Measurements from ENCODE around the gene NAT14.

NAT14 gene

DNA sequence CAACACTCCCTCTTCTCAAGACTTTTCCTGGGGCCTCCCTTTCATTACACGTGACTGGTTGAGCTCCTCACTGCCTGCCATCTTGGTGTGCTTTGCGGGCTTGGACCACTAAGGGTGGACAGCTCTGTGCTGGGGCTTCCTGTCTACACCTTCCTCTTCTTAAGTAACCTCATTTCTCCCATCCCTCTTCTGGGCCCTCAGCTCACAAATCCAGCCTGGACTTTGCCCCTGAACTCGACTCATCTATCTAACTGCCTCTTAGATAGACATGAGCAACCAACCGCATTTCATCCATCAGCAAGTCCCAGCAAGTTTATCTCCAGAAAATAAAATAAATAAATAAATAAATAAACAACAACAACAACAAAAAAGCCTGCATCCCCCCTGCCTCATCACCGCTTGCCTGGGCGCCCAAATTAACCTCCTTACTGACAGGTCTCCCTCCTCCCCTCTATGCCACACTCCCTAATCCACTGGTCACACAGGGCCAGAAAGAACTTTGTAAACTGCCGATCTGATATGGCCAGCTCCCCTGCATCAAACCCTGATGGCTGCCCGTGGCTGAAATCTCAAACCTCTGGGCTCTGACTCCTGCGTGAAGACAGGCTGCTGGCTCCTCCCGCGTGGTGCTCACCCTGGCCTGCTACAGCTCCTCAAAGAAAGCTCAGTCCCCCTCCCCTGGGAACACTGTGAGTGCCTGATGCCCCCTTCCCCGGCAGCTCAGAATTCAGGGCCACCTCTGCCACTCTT is 31.3 kb upstream of the NAT14 start:
- DNase-seq, result no peak

DNA sequence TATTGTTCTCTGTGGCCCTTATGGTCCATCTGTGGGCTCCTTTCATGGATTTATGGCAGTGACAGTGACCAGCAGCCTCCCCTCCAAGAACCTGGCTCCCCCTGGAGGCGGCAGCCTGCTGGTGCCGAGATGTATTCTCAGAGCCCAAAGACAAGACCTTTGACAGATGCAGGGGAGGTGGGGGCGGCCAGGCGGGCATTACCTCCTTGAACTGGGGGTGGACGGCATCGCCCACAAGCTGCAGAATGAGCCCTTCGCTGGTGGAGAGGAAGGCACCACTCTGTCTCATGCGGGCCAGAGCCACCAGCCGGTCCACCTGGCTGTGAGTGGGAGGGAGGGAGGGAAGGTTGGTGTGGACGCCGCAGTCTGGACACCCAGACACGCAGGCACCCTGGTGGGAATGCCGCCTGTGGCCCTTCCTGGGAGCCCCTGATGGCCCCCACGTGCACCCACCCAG is 30.2 kb upstream of the NAT14 start:
- peak; percentile 38 for DNase-seq

DNA sequence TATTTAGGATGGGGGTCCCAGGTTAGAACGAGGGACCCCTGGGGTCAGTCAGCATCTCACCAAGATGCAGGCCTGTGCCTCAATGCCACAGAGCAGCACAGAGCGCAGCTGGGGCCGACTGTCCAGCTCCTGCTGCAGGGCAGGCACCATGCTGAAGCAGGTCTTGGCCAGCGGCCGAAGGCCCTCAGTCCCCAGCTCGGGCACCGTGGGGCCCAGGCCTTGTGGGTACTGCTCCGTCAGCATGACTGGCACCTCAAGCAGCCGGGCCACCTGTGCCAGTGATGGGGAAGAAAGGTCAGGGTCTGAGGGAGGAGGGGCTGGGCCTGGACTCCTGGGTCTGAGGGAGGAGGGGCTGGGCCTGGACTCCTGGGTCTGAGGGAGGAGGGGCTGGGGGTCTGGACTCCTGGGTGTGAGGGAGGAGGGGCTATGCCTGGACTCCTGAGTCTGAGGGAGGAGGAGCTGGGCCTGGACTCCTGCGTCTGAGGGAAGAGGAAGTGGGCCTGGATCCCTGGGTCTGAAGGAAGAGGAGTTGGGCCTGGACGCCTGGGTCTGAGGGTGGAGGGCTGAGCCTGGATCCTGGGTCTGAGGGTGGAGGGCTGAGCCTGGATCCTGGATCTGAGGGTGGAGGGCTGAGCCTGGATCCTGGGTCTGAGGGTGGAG is 29.3 kb upstream of the NAT14 start:
- DNase-seq, result no peak

DNA sequence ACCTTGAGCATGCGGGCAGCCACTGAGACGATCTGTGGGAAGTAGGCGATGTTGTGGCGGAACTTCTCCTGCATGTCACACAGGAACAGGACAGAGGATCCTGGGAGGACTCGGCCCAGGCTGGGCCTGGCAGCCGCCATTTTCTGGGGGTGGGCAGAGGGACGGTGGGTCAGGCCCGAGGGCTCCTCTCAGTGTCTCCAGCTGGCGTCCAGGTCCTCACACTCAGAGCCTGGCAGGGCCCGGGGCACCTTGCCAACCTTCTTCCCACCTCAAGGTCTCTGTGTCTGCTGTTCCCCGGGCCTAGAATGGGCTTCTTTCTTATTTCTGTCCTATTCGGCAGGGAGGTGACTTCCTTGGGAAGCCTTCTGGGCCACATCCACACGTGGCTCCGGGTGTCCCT is 28.6 kb upstream of the NAT14 start:
- DNase-seq, result no peak

DNA sequence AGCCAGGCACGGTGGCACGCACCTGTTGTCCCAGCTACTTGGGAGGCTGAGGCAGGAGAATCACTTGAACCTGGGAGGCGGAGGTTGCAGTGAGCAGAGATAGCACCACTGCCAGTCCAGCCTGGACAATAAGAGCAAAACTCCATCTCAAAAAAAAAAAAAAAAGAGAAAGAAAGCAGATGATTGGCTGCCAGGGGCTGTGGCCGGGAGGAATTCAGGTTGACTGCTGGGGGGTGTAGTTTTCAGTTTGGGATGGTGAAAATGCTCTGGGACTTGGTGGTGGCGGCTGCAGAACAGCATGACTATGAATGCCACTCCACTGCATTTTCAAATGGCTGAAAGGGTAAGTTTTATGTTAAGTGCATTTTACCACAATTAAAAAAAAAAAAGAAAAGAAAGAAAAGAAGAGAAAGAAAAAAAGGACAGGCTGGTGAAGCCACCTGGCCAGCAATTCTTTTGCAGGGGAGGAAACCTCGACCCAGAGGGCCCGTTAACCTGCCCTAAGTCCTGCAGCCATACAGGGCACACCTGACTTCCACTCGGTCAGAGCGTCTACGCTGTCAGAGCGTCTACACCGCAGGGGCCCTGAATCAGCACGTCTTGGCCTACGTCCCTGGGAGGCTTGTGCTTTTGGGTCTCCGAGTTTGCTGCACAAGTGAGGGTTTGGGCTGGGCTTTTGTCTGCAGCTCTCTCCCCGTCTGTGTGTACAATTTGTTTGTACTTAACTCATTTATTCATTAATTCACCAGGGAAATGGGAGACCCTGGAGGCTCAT is 27.1 kb upstream of the NAT14 start:
- no peak for DNase-seq

DNA sequence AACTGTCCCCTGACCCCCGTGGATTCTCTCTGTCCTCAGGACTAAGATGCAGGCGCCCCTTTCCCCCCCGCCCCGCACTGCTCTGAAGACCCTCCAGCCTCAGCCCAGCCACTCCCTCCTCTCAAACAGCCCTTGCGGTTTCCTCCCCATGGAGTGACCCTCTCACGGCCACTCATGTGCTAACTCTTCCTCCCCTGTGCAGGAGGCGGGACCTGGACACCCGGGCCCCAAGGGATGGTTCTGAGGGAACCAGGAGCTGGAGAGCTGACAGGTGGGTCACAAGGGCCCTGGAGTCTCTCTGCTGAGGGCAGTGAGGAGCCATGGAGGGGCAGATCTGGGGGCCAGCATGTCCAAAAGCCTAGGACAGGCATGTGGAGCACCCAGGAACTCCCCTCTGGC is 25.4 kb upstream of the NAT14 start:
- DNase-seq, result no peak

DNA sequence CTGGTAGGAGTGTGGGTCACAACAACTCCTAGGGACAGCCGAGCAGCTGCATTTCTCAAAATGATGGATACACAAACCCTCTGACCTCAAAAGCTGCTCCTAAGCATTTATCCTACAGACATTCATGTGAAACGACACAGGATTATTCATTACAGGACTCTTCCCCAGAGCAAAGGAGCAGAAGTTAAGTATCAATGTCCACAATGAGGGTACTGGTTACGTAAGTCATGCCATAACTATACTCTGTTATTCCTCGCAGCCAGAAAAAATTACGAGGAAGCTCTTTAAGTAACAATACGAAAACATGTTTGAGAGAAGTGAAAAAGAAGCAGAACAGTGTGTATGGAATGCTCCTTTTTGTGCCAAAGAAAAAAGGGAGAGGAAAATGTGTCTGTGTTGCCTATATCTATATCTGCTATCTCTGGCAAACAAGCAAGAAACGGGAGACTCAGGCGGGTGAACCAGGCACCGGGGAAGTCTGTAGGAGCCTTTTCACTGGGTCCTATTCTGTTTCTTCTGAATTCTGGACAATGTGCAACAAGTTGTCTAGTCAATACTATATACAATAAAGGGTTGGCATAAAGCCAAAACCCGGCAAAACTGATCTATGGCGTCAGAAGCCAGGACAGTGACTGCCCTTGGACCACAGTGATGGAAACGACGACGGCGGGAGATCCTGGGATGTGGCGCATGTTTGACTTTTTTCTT is 24.9 kb upstream of the NAT14 start:
- DNase-seq, result no peak

DNA sequence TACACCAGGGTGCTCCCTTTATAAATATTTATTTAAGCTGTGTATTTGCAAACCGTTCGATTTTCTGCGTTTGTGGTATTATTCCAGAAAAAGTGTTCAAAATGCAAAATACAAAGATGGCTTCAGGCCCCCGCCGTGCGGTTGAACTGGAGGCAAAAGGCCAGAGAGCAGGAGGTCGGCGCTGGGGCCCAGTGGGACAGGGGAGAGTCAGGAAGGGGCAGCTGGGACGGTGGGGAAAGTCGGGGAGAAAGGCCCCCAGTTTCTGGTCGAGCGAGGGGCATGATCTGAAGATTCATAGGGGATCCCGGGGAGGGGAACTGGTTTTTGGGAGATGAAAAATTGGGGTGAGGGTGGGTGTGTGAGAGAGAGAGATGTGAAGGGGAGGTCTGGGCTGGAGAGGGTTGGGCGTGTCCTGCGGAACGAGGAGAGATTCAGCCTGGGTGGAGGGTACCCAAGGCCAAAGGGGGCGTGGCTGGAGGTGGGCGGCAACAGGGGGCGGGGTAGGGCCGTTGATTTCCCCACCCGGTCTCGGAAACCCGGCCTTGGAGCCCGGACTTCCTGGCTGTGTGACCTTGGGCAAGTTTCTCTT is 24.2 kb upstream of the NAT14 start:
- DNase-seq, result no peak

DNA sequence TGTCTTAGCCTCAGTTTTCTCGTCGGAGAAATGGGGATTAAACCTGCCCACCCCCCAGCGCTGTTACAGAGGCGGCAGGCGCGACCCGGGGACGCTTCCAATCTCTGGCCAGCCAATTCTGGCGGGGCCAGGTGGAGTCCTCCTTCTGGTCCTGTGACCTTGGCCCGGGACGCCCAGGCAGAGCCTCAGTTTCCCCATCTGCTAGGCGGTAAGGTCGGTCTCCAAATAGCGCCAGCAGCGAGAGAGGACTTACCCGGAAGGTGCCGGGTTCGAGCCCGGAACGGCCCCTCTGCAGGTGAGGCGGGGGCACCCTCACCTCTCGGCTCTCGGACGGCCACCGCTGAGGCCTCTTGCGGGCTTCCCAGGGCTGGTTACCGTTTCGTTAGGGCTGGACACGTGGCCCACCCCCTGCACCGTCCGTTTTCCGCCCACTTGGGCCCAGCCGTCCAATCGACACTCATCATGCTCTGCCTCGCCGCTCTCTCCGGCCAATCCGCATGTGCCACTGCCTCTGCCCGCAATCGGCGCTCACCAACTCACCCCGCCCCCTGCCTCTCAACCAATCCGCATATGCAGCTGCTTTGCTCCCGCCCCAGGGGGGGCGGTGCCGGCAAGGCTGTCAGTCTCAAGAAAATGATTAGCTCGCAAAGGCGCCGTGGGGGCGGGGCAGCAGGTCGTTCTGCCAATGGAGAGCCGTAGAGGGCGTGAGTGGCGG is 23.6 kb upstream of the NAT14 start, which contains the start of gene ISOC2:
Gene ISOC2, minus strand, starts transcription at position 384 of the 715 bp plus-strand sequence. CDS start 5,156 bp downstream, outside the sequence.
- peak; percentile 100 for DNase-seq

DNA sequence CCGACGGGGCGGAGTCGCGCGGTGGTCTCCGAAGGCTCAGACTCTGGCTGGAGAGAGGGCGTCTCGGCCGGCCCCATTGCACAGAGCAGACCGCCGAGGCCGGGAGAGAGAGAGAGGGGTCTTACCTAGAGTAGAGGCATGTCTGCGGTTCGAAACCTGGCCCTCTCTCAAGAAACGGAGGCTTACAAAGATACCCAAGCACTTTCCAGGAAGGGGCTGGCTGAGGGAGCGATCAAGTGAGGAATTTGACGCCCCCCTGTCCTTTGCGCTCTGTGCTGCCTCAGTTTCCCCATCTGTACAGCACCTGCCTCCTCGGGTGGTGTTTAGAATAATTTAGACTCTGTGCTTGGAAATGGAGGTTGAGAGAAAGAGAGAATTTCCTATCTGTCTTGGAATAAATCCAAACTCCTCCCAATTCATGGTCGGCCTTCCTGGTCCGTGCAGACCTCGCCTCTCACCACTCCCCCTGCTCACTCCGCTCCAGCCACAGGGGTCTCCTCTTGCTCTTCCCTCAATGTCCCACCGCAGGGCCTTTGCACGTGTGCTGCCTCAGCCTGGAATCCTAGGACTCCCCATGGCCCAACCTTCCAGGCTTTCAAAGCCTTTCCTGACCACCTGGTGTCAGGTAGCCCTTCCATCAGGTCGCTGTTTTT is 22.9 kb upstream of the NAT14 start:
- no peak for DNase-seq

DNA sequence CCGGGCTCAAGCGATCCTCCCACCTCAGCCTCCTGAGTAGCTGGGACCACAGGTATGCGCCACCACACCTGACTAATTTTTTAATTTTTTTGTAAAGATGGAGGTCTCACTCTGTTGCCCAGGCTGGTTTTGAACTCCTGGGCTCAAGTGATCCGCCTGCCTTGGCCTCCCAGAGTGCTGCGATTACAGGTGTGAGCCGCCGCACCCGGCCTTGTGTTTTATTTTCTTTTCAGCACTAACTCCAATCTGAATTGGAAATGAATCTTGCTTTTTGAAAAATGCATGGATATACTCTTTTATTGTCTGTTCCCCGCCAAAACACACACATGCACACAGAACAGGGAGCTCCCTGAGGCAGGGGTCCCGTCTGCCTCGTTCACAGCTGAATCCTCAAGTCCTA is 22.3 kb upstream of the NAT14 start:
- no peak for DNase-seq

DNA sequence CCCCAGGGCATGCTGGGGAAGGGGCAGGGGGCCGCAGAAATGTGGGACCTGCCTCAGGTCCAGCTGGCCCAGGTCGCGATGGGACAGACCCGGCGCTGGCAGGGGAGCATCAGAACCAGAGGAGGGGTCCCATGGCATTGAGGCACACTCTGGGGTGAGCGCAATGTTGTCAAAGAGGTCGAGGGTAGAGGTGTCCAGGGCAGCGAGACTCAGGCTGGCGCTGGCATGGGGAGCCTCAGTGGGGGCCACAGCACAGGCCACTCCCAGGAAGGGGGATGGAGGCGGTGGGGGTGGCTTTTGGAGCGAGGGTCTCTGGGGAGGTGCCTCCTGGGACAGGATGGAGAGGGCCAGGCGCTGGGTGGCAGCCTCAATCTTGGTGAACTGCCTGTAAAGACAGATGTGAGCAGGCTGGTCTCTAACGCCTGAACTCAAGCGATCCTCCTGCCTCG is 21.4 kb upstream of the NAT14 start:
- DNase-seq, result no peak

DNA sequence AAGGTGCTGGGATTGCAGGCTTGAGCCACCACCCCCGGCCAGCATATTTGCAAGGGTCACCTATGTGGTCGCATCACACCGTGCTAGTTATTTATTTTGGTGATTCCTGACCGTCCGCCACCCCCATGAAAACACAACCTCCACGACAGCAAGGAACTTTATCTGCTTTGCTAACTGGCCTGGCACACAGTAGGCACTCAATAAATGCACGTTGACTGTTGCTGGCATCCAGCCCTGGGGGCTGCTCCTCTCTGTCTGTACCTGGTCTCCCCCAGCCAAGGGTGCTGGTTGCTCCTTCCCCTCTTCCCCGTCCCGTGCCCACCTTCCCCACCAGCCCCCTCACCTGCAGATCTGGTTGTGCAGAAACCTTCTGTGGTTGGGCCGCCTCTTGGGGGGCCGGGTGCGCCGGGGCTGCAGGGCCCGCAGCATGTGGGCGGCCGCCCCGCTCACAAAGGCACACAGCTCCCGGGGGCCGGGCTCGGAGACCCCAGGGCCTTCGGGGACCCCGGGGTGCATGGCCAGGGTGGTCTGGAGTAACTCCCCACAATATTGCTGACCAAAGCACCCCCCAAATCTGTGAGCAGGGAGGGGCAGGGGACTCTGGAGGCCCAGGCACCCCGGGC is 20.8 kb upstream of the NAT14 start:
- DNase-seq, result no peak

DNA sequence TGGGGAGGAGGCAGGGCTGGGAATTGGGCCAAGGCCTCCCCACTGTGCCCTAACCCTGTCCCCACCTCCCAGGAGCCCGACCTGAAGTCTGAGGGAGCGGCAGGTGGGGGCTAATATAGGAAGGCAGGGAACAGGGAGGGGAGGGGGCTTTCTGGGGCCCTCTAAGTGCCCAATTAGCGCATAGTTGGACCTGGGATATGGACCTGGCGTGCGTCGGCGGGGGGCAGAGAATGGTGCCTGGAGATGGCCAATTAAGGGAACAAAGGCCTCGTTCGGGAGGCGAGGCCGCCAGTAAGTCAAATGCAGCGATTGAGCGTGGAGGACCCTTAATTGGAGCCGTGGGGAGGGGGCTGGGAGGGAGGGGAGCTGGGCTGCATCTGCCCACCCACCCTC is 20.3 kb upstream of the NAT14 start, which contains the start of gene C19orf85:
Gene C19orf85, minus strand, starts transcription at position 90 of the 393 bp plus-strand sequence. CDS start 197 bp downstream, outside the sequence.
- DNase-seq, result no peak

DNA sequence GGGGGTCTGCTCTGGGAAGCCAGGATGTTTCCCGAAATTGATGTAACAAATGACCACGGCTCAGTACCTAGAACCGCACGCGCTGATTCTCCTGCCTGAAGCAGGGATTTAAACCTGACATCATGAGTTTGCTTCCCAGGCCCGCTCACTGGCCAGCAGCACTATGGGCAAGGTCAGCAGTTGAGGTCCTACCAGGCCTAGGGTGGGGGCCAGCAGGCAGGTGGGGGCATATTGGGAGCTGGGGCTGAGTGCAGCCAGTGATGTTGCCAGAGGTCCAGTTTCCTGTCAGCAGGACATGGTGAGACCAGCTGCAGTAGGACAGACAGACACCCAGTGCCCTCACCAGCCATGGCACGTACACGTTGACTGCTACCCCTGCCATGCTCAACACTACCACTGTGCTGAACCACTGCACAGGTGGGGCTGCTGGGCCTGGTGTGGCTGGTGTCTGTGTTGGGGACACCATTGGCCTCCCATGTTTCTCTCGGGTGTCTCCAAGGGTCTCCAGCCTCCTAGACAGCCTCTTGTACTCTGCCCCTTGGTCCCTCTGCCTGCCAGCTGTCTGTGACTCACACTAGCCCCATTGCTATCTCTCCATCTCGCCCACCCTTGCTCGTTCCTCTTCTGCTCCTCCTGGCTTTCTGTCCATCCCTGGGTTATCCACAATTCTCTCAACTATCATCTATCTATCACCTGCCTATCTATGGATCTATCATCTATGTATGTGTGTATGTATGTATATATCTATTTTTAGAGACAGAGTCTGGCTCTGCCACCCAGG is 19.3 kb upstream of the NAT14 start:
- no peak for DNase-seq

DNA sequence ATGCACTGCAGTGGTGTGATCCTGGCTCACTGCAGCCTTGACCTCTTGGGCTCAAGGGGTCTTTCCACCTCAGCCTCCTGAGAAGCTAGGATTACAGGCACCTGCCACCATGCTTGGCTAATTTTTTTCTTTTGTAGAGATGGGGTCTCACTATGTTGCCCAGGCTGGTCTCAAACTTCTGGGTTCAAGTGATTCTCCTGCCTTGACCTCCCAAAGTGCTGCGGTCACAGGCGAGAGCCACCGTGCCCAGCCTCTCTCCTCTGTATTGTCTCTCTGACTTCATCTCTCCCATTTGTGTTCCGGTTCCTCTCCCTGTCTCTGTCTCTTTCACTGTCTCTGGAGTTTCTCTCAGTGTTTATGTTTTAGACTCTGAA is 18.8 kb upstream of the NAT14 start:
- DNase-seq, result no peak

DNA sequence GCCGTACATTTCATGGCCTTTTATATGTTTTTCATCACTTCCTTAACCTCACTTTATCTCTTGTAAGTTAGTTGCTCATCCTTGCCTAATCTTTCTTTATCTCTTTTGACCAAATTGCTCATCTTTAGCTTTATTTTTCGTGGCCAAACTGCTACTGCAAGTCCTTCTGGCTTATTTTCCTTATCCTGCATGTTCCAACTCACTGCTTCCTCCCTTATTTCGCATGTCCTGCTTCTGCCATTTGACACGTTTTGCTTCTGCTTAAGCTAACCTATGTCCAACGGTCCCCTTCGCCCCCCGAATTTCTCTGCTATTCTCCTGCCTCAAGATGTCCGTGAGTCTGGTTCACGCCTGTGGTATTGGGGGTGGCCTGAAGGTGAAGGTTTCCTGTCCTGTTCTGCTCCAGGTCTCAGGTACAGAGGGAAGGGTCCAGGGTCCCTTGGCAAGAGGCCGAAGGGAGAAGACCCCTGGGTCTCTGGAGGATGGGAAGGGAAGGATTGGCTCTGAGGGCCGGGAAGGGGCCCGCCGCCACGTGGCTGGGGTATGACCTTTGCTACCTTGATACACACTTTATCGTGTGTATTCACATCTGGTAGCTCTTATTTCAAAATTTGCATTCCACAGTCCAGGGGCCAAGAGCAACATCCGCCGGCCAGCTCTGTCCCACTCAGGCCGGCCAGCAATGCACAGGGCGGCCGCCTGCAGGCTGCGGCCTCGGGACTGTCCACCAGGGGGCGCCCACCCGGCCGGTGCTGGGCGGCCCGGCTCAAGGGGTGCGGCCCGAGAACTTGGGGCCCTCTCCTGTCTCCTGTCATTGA is 17.5 kb upstream of the NAT14 start:
- DNase-seq, result peak; percentile 47

DNA sequence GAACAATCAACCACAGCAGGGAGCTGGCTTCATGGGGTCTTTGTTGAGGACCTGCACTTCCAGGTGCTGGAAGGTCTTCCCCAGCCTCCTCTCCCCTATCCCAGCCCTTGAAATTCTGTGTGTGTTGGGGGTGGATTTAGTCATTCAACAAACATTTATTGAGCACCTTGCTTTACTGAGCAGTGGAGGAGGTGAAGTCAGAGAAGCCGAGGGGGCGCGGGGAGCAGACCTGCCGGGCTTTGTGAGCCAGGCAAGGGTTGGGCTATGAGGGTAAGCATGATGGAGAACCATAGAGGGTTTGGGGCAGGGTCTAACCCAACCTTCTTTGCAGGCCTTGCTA is 17.0 kb upstream of the NAT14 start:
- DNase-seq, result no peak

DNA sequence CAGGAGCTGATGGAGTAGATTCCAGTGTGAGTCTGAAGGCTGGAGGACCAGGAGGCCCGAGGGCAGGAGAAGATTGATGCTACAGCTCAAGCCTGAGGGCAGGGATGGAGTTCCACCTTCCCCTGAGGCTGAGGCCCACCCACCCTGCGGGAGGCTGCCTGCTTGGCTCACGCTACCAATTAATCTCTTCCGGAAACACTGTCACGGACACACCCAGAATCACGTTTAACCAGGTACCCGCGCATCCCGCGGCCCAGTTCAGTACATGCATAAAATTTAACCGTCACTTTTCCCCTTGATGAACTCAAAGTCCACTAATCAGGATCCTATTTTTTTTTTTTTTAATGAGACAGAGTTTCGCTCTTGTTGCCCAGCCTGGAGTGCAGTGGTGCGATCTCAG is 13.7 kb upstream of the NAT14 start:
- no peak for DNase-seq

Data from CD4-positive, alpha-beta T cell treated with Interleukin-4 for 4 hours (primary cell).